Ascending aorta (tissue), 2 donors: ENCODE data around the gene SC5D. TPM values are rescaled to one million over a fixed set of nuclear protein-coding genes. Genes with fewer than 3 reads are reported as not detected.

ENCODE experiments used
- DNase-seq, 2 donors: peaks; one replicate each; pipeline ENCODE4 v3.0.0-alpha.2; 2019; ENCODE audit warnings: low spot score in 2 of 2
- H3K27ac ChIP-seq, 2 donors: fragments of 200-600 bp; sonication (generic); one replicate each; pipeline ENCODE4 v1.5.1; 2016 to 2017; ENCODE audit warnings: mild to moderate bottlenecking in 1 of 2
- H3K27me3 ChIP-seq: fragments of 200-600 bp; sonication (generic); one replicate; pipeline ENCODE4 v1.5.1; 2017
- H3K36me3 ChIP-seq, 2 donors: fragments of 200-600 bp; sonication (generic); one replicate each; pipeline ENCODE4 v1.5.1; 2016
- H3K4me1 ChIP-seq, 2 donors: fragments of 200-600 bp; sonication (generic); one replicate each; pipeline ENCODE4 v1.5.1; 2016 to 2017; ENCODE audit warnings: mild to moderate bottlenecking in 1 of 2
- H3K4me3 ChIP-seq, 2 donors: fragments of 200-600 bp; sonication (generic); one replicate each; pipeline ENCODE4 v1.5.1; 2016 to 2017; ENCODE audit warnings: mild to moderate bottlenecking in 1 of 2
- H3K9me3 ChIP-seq, 2 donors: fragments of 200-600 bp; sonication (generic); one replicate each; pipeline ENCODE4 v1.5.1; 2016
- intact Hi-C: fragments of 100-400 bp; cut with DNase I; formaldehyde crosslinking; loops from one replicate; pipeline ENCODE4 v1.15.1; 2023
- total RNA-seq: library from RNA; depleted of rRNA; stranded (reverse); fragments of >200 nt; gene quantifications from one replicate; pipeline ENCODE4 v1.1.0, GENCODE V29; 2016
- TF ChIP-seq, protein P1 (sequence below), 3 experiments: fragments of 200-600 bp in 2 of 3; fragments of 450-650 bp in 1 of 3; sonication (generic) in 2 of 3; IDR thresholded peaks; one replicate each; pipeline ENCODE4 v1.5.1; 2016 to 2019; ENCODE audit warnings: antibody characterized with exemption in 3 of 3, mild to moderate bottlenecking in 1 of 3, moderate library complexity in 1 of 3

SC5D gene
- total RNA-seq, 1 donor from 2014 or later = 18.8 TPM

DNA sequence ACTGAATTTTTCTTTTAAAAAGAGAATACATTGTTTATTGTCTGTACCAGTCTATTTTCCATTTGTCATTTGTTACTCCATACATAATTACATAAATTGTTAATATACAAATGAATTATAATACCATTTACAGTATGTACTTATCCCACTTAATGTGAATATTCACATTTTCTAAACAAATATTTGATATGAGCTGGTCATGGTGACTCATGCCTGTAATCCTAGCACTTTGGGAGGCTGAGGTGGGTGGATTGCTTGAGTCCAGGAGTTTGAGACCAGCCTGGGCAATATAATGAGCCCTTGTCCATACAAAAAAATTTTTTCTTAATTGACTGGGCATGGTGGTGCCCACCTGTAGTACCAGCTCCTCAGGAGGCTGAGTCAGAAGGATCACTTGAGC is 6.8 kb downstream of the SC5D start:
- H3K4me3 ChIP-seq = no peak overlapping the region
- H3K27me3 ChIP-seq = no peaks in the 10 kb centered on the region
- intact Hi-C loops = loop anchor here (10.0 kb wide), 1 partner anchor 915 kb away; no protein-coding TSS in a partner anchor
- H3K27ac ChIP-seq = no peak overlapping the region
- peaks cover 0 to 2% of the 10 kb centered on the region in 2 donors for H3K36me3 ChIP-seq
- no peaks in the 10 kb centered on the region for H3K4me1 ChIP-seq
- TF ChIP-seq, protein P1, sequence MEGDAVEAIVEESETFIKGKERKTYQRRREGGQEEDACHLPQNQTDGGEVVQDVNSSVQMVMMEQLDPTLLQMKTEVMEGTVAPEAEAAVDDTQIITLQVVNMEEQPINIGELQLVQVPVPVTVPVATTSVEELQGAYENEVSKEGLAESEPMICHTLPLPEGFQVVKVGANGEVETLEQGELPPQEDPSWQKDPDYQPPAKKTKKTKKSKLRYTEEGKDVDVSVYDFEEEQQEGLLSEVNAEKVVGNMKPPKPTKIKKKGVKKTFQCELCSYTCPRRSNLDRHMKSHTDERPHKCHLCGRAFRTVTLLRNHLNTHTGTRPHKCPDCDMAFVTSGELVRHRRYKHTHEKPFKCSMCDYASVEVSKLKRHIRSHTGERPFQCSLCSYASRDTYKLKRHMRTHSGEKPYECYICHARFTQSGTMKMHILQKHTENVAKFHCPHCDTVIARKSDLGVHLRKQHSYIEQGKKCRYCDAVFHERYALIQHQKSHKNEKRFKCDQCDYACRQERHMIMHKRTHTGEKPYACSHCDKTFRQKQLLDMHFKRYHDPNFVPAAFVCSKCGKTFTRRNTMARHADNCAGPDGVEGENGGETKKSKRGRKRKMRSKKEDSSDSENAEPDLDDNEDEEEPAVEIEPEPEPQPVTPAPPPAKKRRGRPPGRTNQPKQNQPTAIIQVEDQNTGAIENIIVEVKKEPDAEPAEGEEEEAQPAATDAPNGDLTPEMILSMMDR (IDR thresholded peaks at IDR 0.05) = no peak
- no peak for DNase-seq
- H3K9me3 ChIP-seq = no peaks in the 10 kb centered on the region

DNA sequence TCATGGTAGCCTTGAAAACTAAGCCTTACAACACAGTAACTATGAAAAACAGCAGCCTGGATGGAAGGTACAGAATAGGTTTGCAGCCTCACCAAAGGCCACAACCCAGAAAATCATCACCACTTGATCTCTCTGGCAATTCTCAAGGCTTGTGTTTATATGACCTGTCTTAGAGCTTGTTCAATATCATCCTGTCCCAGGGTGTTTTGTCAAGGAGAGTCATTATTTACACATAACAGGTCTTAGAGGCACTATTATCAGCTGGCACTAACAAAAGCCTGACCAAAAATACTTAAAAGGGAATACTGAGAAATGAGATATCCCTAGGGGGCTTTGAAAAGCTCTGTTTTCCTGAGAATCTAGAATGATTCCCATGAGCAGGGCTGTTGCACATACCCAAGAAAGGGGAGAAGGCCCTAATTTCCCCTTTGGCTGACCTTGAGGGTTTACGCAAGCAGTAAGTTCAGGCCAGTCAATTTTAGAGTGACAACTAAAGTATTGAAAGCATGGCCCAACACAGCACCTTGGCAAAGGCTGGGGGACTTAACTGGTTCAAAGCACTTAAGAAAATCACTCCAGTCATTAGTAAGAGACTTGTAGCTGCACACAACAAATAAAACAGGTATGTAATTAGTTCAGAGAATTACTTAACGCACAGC is 7.9 kb downstream of the SC5D start:
- DNase-seq = no peak
- H3K36me3 ChIP-seq = peaks cover 0 to 12% of the 10 kb centered on the region in 2 donors
- intact Hi-C loops = no loop called here
- no peak overlapping the region for H3K27ac ChIP-seq
- no peaks in the 10 kb centered on the region for H3K27me3 ChIP-seq
- no peaks in the 10 kb centered on the region for H3K4me1 ChIP-seq
- H3K9me3 ChIP-seq = no peaks in the 10 kb centered on the region
- TF ChIP-seq, protein P1 (IDR thresholded peaks at IDR 0.05) = no peak
- H3K4me3 ChIP-seq = no peak overlapping the region

DNA sequence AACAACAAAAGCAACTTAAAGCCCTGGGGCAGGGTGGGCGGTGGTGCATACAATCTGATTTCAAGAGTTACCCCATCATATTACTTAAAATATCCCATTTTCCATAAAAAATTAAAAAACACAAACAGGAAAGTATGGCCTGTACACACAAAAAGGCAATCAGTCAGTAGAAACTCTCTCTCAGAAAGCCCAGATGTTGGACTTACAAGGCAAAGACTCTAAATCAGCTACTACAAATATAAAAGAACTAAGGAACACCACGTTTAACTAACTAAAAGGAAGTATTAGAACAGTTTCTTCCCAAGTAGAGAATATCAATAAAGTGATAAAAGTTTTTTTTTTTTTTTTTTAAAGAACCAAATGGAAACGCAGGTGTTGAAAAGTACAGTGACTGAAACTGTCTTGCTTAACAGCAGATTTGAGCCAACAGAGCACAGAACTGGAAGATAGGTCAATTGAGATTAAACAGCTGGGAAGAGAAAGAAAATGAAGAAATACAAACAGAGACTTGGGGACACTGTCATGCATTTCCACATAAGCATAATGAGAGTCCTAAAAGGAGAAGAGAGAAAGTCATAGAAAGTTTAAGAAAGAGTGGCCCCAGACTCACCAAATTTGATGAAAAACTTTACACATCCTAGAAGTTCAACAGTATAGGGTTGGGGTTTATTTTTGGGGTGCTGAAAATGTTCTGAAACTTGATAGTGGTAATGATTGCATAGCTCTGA is 8.6 kb downstream of the SC5D start:
- TF ChIP-seq, protein P1 (IDR thresholded peaks at IDR 0.05) = no peak
- intact Hi-C loops = no loop called here
- no peaks in the 10 kb centered on the region for H3K27me3 ChIP-seq

GRCh38 chr11:121304759-121305158 is 12.2 kb downstream of the SC5D start:
- no peak overlapping the region for H3K4me3 ChIP-seq
- H3K4me1 ChIP-seq = no peaks in the 10 kb centered on the region
- H3K36me3 ChIP-seq = peaks cover 13 to 39% of the 10 kb centered on the region in 2 donors
- no peak overlapping the region for H3K27ac ChIP-seq
- no peaks in the 10 kb centered on the region for H3K27me3 ChIP-seq
- TF ChIP-seq, protein P1 (IDR thresholded peaks at IDR 0.05) = no peak
- intact Hi-C loops = no loop called here
- no peak for DNase-seq
- H3K9me3 ChIP-seq = no peaks in the 10 kb centered on the region

More for the DNA sequence above, 8.6 kb downstream of the SC5D start:
- Histone ChIP-seq H3K9me3 (no peaks in the 10 kb centered on the region), H3K4me1 (no peaks in the 10 kb centered on the region), H3K36me3 (peaks cover 0 to 19% of the 10 kb centered on the region in 2 donors), H3K27ac (no peak overlapping the region), H3K4me3 (no peak overlapping the region)
- no peak for DNase-seq

DNA sequence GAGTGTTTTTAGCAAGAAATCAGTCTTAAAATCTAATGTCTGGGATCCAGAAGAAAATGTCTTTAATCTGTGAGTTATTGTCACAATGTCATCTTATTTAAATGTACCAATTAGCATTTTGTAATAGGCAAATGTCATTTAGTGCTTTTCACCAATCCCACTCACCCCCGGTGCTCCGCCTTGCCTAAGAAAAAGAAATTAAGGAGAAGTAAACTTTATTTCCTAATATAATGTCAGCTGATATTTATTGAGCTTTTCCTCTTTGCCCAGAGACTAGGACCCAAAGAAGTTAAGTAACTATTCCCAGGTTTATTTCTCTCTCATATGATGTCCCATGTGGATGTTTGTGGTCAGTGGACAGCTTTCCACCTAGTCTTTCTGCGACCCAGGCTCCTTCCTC is 16.2 kb downstream of the SC5D start:
- H3K4me1 ChIP-seq = no peaks in the 10 kb centered on the region
- no peak overlapping the region for H3K4me3 ChIP-seq
- no peak overlapping the region for H3K27ac ChIP-seq
- H3K9me3 ChIP-seq = no peaks in the 10 kb centered on the region
- H3K36me3 ChIP-seq = peaks cover 13 to 39% of the 10 kb centered on the region in 2 donors
- TF ChIP-seq, protein P1 (IDR thresholded peaks at IDR 0.05) = no peak
- no peaks in the 10 kb centered on the region for H3K27me3 ChIP-seq
- no peak for DNase-seq
- intact Hi-C loops = no loop called here
